GM23338 (cell line): Measurements from ENCODE around the gene MARK3.

ENCODE experiments used
- CREB1 ChIP-seq: fragments of 250-450 bp; sonication (Bioruptor Pico); IDR thresholded peaks from 2 replicates; pipeline ENCODE4 v1.5.0; 2020; ENCODE audit warnings: low read depth, mild to moderate bottlenecking, moderate library complexity
- CTCF ChIP-seq, 2 experiments: fragments of 200-600 bp in 1 of 2; sonication (generic) in 1 of 2; conservative IDR thresholded peaks; 2 replicates each; pipeline versions ENCODE4 v1.5.1 to v1.6.1; 2016 to 2017; ENCODE audit warnings: antibody characterized with exemption in 2 of 2, low read depth in 2 of 2, mild to moderate bottlenecking in 2 of 2, moderate library complexity in 1 of 2
- ETS1 ChIP-seq: IDR thresholded peaks from 2 replicates; pipeline ENCODE4 v1.6.1; 2016; ENCODE audit warnings: antibody characterized with exemption
- EZH2 ChIP-seq: fragments of 200-600 bp; sonication (generic); IDR thresholded peaks from one replicate; pipeline ENCODE4 v1.8.0; 2017; ENCODE audit warnings: antibody characterized with exemption, mild to moderate bottlenecking, low read depth; ENCODE audit not compliant: unreplicated experiment
- EZH2phosphoT487 ChIP-seq: fragments of 200-600 bp; sonication (generic); IDR thresholded peaks from one replicate; pipeline ENCODE4 v1.8.1; 2018; ENCODE audit warnings: antibody characterized with exemption; ENCODE audit not compliant: unreplicated experiment
- JUNB ChIP-seq: IDR thresholded peaks from one replicate; pipeline ENCODE4 v1.6.1; 2016; ENCODE audit warnings: antibody characterized with exemption; ENCODE audit not compliant: unreplicated experiment
- POLR2AphosphoS5 ChIP-seq: IDR thresholded peaks from 2 replicates; pipeline ENCODE4 v1.6.1; 2016; ENCODE audit warnings: antibody characterized with exemption, low read depth
- REST ChIP-seq: IDR thresholded peaks from one replicate; pipeline ENCODE4 v1.6.1; 2018; ENCODE audit warnings: antibody characterized with exemption; ENCODE audit not compliant: unreplicated experiment
- ZNF114 ChIP-seq: fragments of 250-450 bp; sonication (Bioruptor Pico); IDR thresholded peaks from 2 replicates; pipeline ENCODE4 v1.5.0; 2020; ENCODE audit warnings: mild to moderate bottlenecking, moderate library complexity
- ZNF331 ChIP-seq: fragments of 250-450 bp; sonication (Bioruptor Pico); IDR thresholded peaks from 2 replicates; pipeline ENCODE4 v1.5.0; 2020; ENCODE audit warnings: low read depth, mild to moderate bottlenecking, moderate library complexity

GRCh38 chr14:103508521-103509329, 123.5 kb downstream of the MARK3 start:
- TF ChIP-seq REST (no peak), EZH2 (no peak), POLR2AphosphoS5 (no peak), CTCF (conservative IDR thresholded peaks at IDR 0.05; ENCODE audit: low read depth in 2 of 2) (no peak), EZH2phosphoT487 (no peak), CREB1 (CRISPR knock-in tag) (no peak), JUNB (no peak), ETS1 (no peak), ZNF331 (CRISPR knock-in tag) (no peak), ZNF114 (no peak)
